GM23338 (cell line): Measurements from ENCODE around the gene ODF4. TPM values are rescaled to one million over a fixed set of nuclear protein-coding genes. Genes with fewer than 3 reads are reported as not detected.

Experiments
- ATAC-seq: fragments of 200-7000 bp; cut with Tn5 transposase; 3 replicates; pipeline ENCODE4 v1.9.1; 2020
- DNase-seq: peaks from one replicate; pipeline ENCODE4 v3.0.0-alpha.2; 2015; ENCODE audit warnings: low spot score
- H2AFZ ChIP-seq: fragments of 200-600 bp; sonication (generic); 2 replicates; pipeline ENCODE4 v1.8.0; 2016; ENCODE audit warnings: antibody characterized with exemption, mild to moderate bottlenecking, moderate library complexity
- H3F3A ChIP-seq: fragments of 200-600 bp; sonication (generic); replicated peaks from 2 replicates; pipeline ENCODE4 v1.8.0; 2017; ENCODE audit warnings: antibody characterized with exemption, mixed run types, low read depth
- H3K27ac ChIP-seq: fragments of 200-600 bp; sonication (generic); 2 replicates; pipeline ENCODE4 v1.6.1; 2016; ENCODE audit warnings: low read depth
- H3K27me3 ChIP-seq: fragments of 200-600 bp; sonication (generic); 2 replicates; pipeline ENCODE4 v1.8.0; 2016; ENCODE audit warnings: mild to moderate bottlenecking, mixed run types, moderate library complexity; ENCODE audit not compliant: insufficient read depth
- H3K36me3 ChIP-seq: fragments of 200-600 bp; sonication (generic); 2 replicates; pipeline ENCODE4 v1.8.0; 2016; ENCODE audit warnings: mild to moderate bottlenecking; ENCODE audit not compliant: insufficient read depth
- H3K4me1 ChIP-seq: fragments of 200-600 bp; sonication (generic); 2 replicates; pipeline ENCODE4 v1.8.0; 2016; ENCODE audit warnings: mild to moderate bottlenecking, moderate library complexity; ENCODE audit not compliant: insufficient read depth
- H3K4me2 ChIP-seq: fragments of 200-600 bp; sonication (generic); 2 replicates; pipeline ENCODE4 v1.7.1; 2017; ENCODE audit warnings: mixed run types
- H3K4me3 ChIP-seq: fragments of 200-600 bp; sonication (generic); 2 replicates; pipeline ENCODE4 v1.6.1; 2016; ENCODE audit warnings: mixed run types
- H3K79me2 ChIP-seq: fragments of 200-600 bp; sonication (generic); replicated peaks from 2 replicates; pipeline ENCODE4 v1.8.0; 2017; ENCODE audit warnings: mild to moderate bottlenecking; ENCODE audit not compliant: insufficient read depth
- H3K9me2 ChIP-seq: fragments of 200-600 bp; sonication (generic); 2 replicates; pipeline ENCODE4 v1.8.0; 2017; ENCODE audit not compliant: insufficient read depth
- H4K20me1 ChIP-seq: fragments of 200-600 bp; sonication (generic); replicated peaks from 2 replicates; pipeline ENCODE4 v1.8.0; 2017; ENCODE audit warnings: mild to moderate bottlenecking; ENCODE audit not compliant: insufficient read depth
- H3K27ac Mint-ChIP-seq: 2 replicates; pipeline ENCODE4 v1.8.0; 2020; ENCODE audit warnings: inconsistent platforms, mild to moderate bottlenecking, moderate library complexity, mixed read lengths
- H3K27me3 Mint-ChIP-seq: 3 replicates; pipeline ENCODE4 v1.8.0; 2022; ENCODE audit warnings: low read depth, mild to moderate bottlenecking, moderate library complexity, mixed read lengths, inconsistent platforms; ENCODE audit not compliant: insufficient read depth, poor library complexity
- H3K36me3 Mint-ChIP-seq: 3 replicates; pipeline ENCODE4 v1.8.0; 2021; ENCODE audit warnings: low read depth, mild to moderate bottlenecking, inconsistent platforms, moderate library complexity, mixed read lengths
- H3K4me1 Mint-ChIP-seq: 3 replicates; pipeline ENCODE4 v1.8.0; 2020; ENCODE audit warnings: mild to moderate bottlenecking, inconsistent platforms, mixed read lengths
- H3K4me3 Mint-ChIP-seq: 3 replicates; pipeline ENCODE4 v1.8.0; 2021; ENCODE audit warnings: moderate library complexity, mild to moderate bottlenecking, inconsistent platforms, mixed read lengths
- H3K9me3 Mint-ChIP-seq: 3 replicates; pipeline ENCODE4 v1.8.0; 2020; ENCODE audit warnings: moderate library complexity, mild to moderate bottlenecking, inconsistent platforms, mixed read lengths
- CREB1 ChIP-seq: fragments of 250-450 bp; sonication (Bioruptor Pico); IDR thresholded peaks from 2 replicates; pipeline ENCODE4 v1.5.0; 2020; ENCODE audit warnings: low read depth, mild to moderate bottlenecking, moderate library complexity
- CTCF ChIP-seq, 2 experiments: fragments of 200-600 bp in 1 of 2; sonication (generic) in 1 of 2; conservative IDR thresholded peaks; 2 replicates each; pipeline versions ENCODE4 v1.5.1 to v1.6.1; 2016 to 2017; ENCODE audit warnings: antibody characterized with exemption in 2 of 2, low read depth in 2 of 2, mild to moderate bottlenecking in 2 of 2, moderate library complexity in 1 of 2
- ETS1 ChIP-seq: IDR thresholded peaks from 2 replicates; pipeline ENCODE4 v1.6.1; 2016; ENCODE audit warnings: antibody characterized with exemption
- EZH2 ChIP-seq: fragments of 200-600 bp; sonication (generic); IDR thresholded peaks from one replicate; pipeline ENCODE4 v1.8.0; 2017; ENCODE audit warnings: antibody characterized with exemption, mild to moderate bottlenecking, low read depth; ENCODE audit not compliant: unreplicated experiment
- EZH2phosphoT487 ChIP-seq: fragments of 200-600 bp; sonication (generic); IDR thresholded peaks from one replicate; pipeline ENCODE4 v1.8.1; 2018; ENCODE audit warnings: antibody characterized with exemption; ENCODE audit not compliant: unreplicated experiment
- JUNB ChIP-seq: IDR thresholded peaks from one replicate; pipeline ENCODE4 v1.6.1; 2016; ENCODE audit warnings: antibody characterized with exemption; ENCODE audit not compliant: unreplicated experiment
- NANOG ChIP-seq: IDR thresholded peaks from 2 replicates; pipeline ENCODE4 v1.6.1; 2016; ENCODE audit warnings: antibody characterized with exemption, borderline replicate concordance
- POLR2AphosphoS5 ChIP-seq: IDR thresholded peaks from 2 replicates; pipeline ENCODE4 v1.6.1; 2016; ENCODE audit warnings: antibody characterized with exemption, low read depth
- REST ChIP-seq: IDR thresholded peaks from one replicate; pipeline ENCODE4 v1.6.1; 2018; ENCODE audit warnings: antibody characterized with exemption; ENCODE audit not compliant: unreplicated experiment
- STAT1 ChIP-seq: IDR thresholded peaks from one replicate; pipeline ENCODE4 v1.6.1; 2016; ENCODE audit warnings: antibody characterized with exemption; ENCODE audit not compliant: unreplicated experiment
- ZNF114 ChIP-seq: fragments of 250-450 bp; sonication (Bioruptor Pico); IDR thresholded peaks from 2 replicates; pipeline ENCODE4 v1.5.0; 2020; ENCODE audit warnings: mild to moderate bottlenecking, moderate library complexity
- ZNF331 ChIP-seq: fragments of 250-450 bp; sonication (Bioruptor Pico); IDR thresholded peaks from 2 replicates; pipeline ENCODE4 v1.5.0; 2020; ENCODE audit warnings: low read depth, mild to moderate bottlenecking, moderate library complexity
- ZNF462 ChIP-seq: fragments of 250-450 bp; sonication (Bioruptor Pico); IDR thresholded peaks from 2 replicates; pipeline ENCODE4 v1.5.0; 2020; ENCODE audit warnings: mild to moderate bottlenecking, moderate library complexity
- long read RNA-seq: library from polyadenylated mRNA; unstranded; transcript quantifications from one replicate; pipeline ENCODE4 v2.0.0, GENCODE V29; 2020; ENCODE audit not compliant: unreplicated experiment
- polyA plus RNA-seq: library from polyadenylated mRNA; unstranded; fragments of >200 nt; fragmentation: Nextera tagmentation; extraction: Ambion mirVana; gene quantifications from 2 replicates; pipeline ENCODE4 v1.2.1, GENCODE V29; 2016
- total RNA-seq: library from RNA; depleted of rRNA; stranded (reverse); fragments of >200 nt; shearing (Covaris generic); gene quantifications from 2 replicates; pipeline ENCODE4 v1.2.3, GENCODE V29; 2014; rRNA removed

Gene ODF4
- total RNA-seq (not detected in 2 replicates), polyA plus RNA-seq (not detected in 2 replicates)
- long read RNA-seq, result 0 reads

- H3K27ac Mint-ChIP-seq, result no peak within 1 kb of the TSS
- Histone ChIP-seq H3K9me2 (no peaks in the 10 kb centered on the region), H3F3A (no peaks in the 10 kb centered on the region), H3K79me2 (no peaks in the 10 kb centered on the region), H2AFZ (peak within 1 kb of the TSS; percentile 66), H4K20me1 (no peaks in the 10 kb centered on the region), H3K4me1 (peaks cover 19% of the 10 kb centered on the region; the same call in 1 of the 2 replicates), H3K4me2 (no peak within 1 kb of the TSS), H3K4me3 (no peak within 1 kb of the TSS), H3K27me3 (no peaks in the 10 kb centered on the region), H3K36me3 (no peaks in the 10 kb centered on the region), H3K27ac (no peak within 1 kb of the TSS)
- H3K9me3 Mint-ChIP-seq, result no peaks in the 10 kb centered on the region; the same call in 2 of the 3 replicates
- DNase-seq, result no peak
- no peak for TF ChIP-seq CTCF (conservative IDR thresholded peaks at IDR 0.05; ENCODE audit: low read depth in 2 of 2)
- TF ChIP-seq ZNF462 (CRISPR knock-in tag), result no peak
- TF ChIP-seq ETS1, result no peak
- TF ChIP-seq EZH2, result no peak
- no peak for TF ChIP-seq JUNB
- TF ChIP-seq STAT1, result no peak
- no peak for TF ChIP-seq POLR2AphosphoS5
- TF ChIP-seq ZNF331 (CRISPR knock-in tag), result no peak
- no peak for TF ChIP-seq CREB1 (CRISPR knock-in tag)
- TF ChIP-seq REST, result no peak
- no peak for TF ChIP-seq ZNF114 (CRISPR knock-in tag)
- no peak for TF ChIP-seq NANOG
- TF ChIP-seq EZH2phosphoT487, result no peak
- peaks cover 22% of the 10 kb centered on the region for H3K4me1 Mint-ChIP-seq
- H3K27me3 Mint-ChIP-seq, result peaks cover 2% of the 10 kb centered on the region
- no peak for ATAC-seq
- H3K4me3 Mint-ChIP-seq, result no peak within 1 kb of the TSS; the same call in 2 of the 3 replicates
- no peaks in the 10 kb centered on the region for H3K36me3 Mint-ChIP-seq
Observed at GRCh38 chr17:8339540-8339939, at the start of gene ODF4. Gene ODF4, plus strand, starts transcription at chr17:8339840. Its CDS starts 212 bp downstream, at chr17:8340052.
